HEK293 (cell line): ENCODE results near the gene RUNX1.

Source experiments
- CTCF ChIA-PET: fragments of 350-600 bp; formaldehyde crosslinking; extraction: SDS; loops from one replicate; lab custom pipeline; 2021; ENCODE audit warnings: antibody characterized with exemption; lab: Yijun Ruan, JAX
- POLR2A ChIA-PET: fragments of 300-600 bp; formaldehyde crosslinking; extraction: SDS; loops from one replicate; lab custom pipeline; 2020; ENCODE audit warnings: antibody characterized with exemption, inconsistent platforms; lab: Yijun Ruan, JAX
- H3K27ac ChIP-seq: fragments of 200-500 bp; sonication (Bioruptor generic); 2 replicates; pipeline ENCODE4 v1.5.1; 2014; ENCODE audit warnings: low read depth, low read length, control low read depth, inconsistent platforms; ENCODE audit errors: extremely low read depth
- H3K36me3 ChIP-seq, 2 experiments: fragments of 200-500 bp in 1 of 2; sonication (Bioruptor generic) in 1 of 2; 1 replicate in 1 of 2; 2 replicates in 1 of 2; pipeline ENCODE4 v1.5.1; 2014 to 2017; ENCODE audit warnings: inconsistent platforms in 2 of 2, low read length in 2 of 2; ENCODE audit not compliant: control insufficient read depth in 2 of 2, insufficient read depth in 1 of 2
- H3K4me1 ChIP-seq: fragments of 200-500 bp; sonication (Bioruptor generic); 2 replicates; pipeline ENCODE4 v1.5.1; 2014; ENCODE audit warnings: mild to moderate bottlenecking, low read length, inconsistent platforms; ENCODE audit not compliant: control insufficient read depth, insufficient read depth
- H3K4me3 ChIP-seq: 2 replicates; pipeline ENCODE4 v1.5.1; 2011; ENCODE audit warnings: low read depth, mild to moderate bottlenecking, control low read depth, low read length, moderate library complexity
- H3K9me3 ChIP-seq: fragments of 200-500 bp; sonication (Bioruptor generic); 2 replicates; pipeline ENCODE4 v1.5.1; 2014; ENCODE audit warnings: low read depth, low read length, inconsistent platforms; ENCODE audit not compliant: control insufficient read depth, insufficient read depth
- GLIS2 ChIP-seq: fragments of 450-650 bp; formaldehyde crosslinking; IDR thresholded peaks from 2 replicates; pipeline ENCODE4 v1.5.1; 2016; ENCODE audit warnings: missing biosample characterization, missing genetic modification characterization
- HOXC10 ChIP-seq: sonication (generic); formaldehyde crosslinking; IDR thresholded peaks from 2 replicates; pipeline ENCODE4 v1.8.1; 2023; ENCODE audit warnings: mild to moderate bottlenecking, missing genetic modification reagents
- KLF1 ChIP-seq: fragments of 450-650 bp; formaldehyde crosslinking; IDR thresholded peaks from 2 replicates; pipeline ENCODE4 v1.5.1; 2016; ENCODE audit warnings: missing biosample characterization, missing genetic modification characterization
- REPIN1 ChIP-seq: fragments of 450-650 bp; formaldehyde crosslinking; IDR thresholded peaks from 2 replicates; pipeline ENCODE4 v1.5.1; 2017; ENCODE audit warnings: missing biosample characterization, missing genetic modification characterization, low read depth
- SCRT1 ChIP-seq: fragments of 450-650 bp; formaldehyde crosslinking; IDR thresholded peaks from 2 replicates; pipeline ENCODE4 v1.5.1; 2016; ENCODE audit warnings: missing biosample characterization, missing genetic modification characterization, borderline replicate concordance
- SCRT2 ChIP-seq: fragments of 450-650 bp; formaldehyde crosslinking; IDR thresholded peaks from 2 replicates; pipeline ENCODE4 v1.5.1; 2016; ENCODE audit warnings: missing biosample characterization, missing genetic modification characterization
- SP2 ChIP-seq: fragments of 450-650 bp; formaldehyde crosslinking; IDR thresholded peaks from 2 replicates; pipeline ENCODE4 v1.5.1; 2016; ENCODE audit warnings: missing biosample characterization, missing genetic modification characterization
- ZBTB6 ChIP-seq: fragments of 450-650 bp; formaldehyde crosslinking; IDR thresholded peaks from 2 replicates; pipeline ENCODE4 v1.5.1; 2017; ENCODE audit warnings: missing biosample characterization, missing genetic modification characterization
- ZBTB7A ChIP-seq: fragments of 450-650 bp; formaldehyde crosslinking; IDR thresholded peaks from 2 replicates; pipeline ENCODE4 v1.5.1; 2016; ENCODE audit warnings: low read depth, missing biosample characterization, missing genetic modification characterization
- ZNF138 ChIP-seq: fragments of 450-650 bp; formaldehyde crosslinking; IDR thresholded peaks from 2 replicates; pipeline ENCODE4 v1.5.1; 2016; ENCODE audit warnings: missing biosample characterization, missing genetic modification characterization, borderline replicate concordance
- ZNF169 ChIP-seq: fragments of 450-650 bp; formaldehyde crosslinking; IDR thresholded peaks from 2 replicates; pipeline ENCODE4 v1.5.1; 2016; ENCODE audit warnings: missing biosample characterization, missing genetic modification characterization
- ZNF23 ChIP-seq: fragments of 450-650 bp; formaldehyde crosslinking; IDR thresholded peaks from 2 replicates; pipeline ENCODE4 v1.5.1; 2016; ENCODE audit warnings: missing biosample characterization, missing genetic modification characterization, borderline replicate concordance
- ZNF280D ChIP-seq: fragments of 450-650 bp; formaldehyde crosslinking; IDR thresholded peaks from 2 replicates; pipeline ENCODE4 v1.5.1; 2016; ENCODE audit warnings: missing biosample characterization, missing genetic modification characterization
- ZNF600 ChIP-seq: fragments of 450-650 bp; formaldehyde crosslinking; IDR thresholded peaks from 2 replicates; pipeline ENCODE4 v1.5.1; 2016; ENCODE audit warnings: missing biosample characterization, missing genetic modification characterization
- ZNF610 ChIP-seq: fragments of 450-650 bp; formaldehyde crosslinking; IDR thresholded peaks from 2 replicates; pipeline ENCODE4 v1.5.1; 2016; ENCODE audit warnings: missing biosample characterization, missing genetic modification characterization, borderline replicate concordance
- ZNF621 ChIP-seq: fragments of 450-650 bp; formaldehyde crosslinking; IDR thresholded peaks from 2 replicates; pipeline ENCODE4 v1.5.1; 2017; ENCODE audit warnings: missing biosample characterization, missing genetic modification characterization
- ZNF670 ChIP-seq: fragments of 450-650 bp; formaldehyde crosslinking; IDR thresholded peaks from 2 replicates; pipeline ENCODE4 v1.5.1; 2016; ENCODE audit warnings: missing biosample characterization, missing genetic modification characterization, low read depth
- ZNF76 ChIP-seq: fragments of 450-650 bp; formaldehyde crosslinking; IDR thresholded peaks from 2 replicates; pipeline ENCODE4; 2016; ENCODE audit warnings: low read depth, missing biosample characterization, missing genetic modification characterization, borderline replicate concordance
- ZNF777 ChIP-seq: fragments of 450-650 bp; formaldehyde crosslinking; IDR thresholded peaks from 2 replicates; pipeline ENCODE4 v1.5.1; 2017; ENCODE audit warnings: missing biosample characterization, missing genetic modification characterization, borderline replicate concordance
- ZNF791 ChIP-seq: fragments of 450-650 bp; formaldehyde crosslinking; IDR thresholded peaks from 2 replicates; pipeline ENCODE4 v1.5.1; 2016; ENCODE audit warnings: missing biosample characterization, missing genetic modification characterization
- TF ChIP-seq, protein P1 (sequence below): fragments of 450-650 bp; formaldehyde crosslinking; IDR thresholded peaks from 2 replicates; pipeline ENCODE4 v1.5.1; 2017; ENCODE audit warnings: missing biosample characterization, missing genetic modification characterization
- TF ChIP-seq, protein P2 (sequence below): fragments of 450-650 bp; formaldehyde crosslinking; IDR thresholded peaks from 2 replicates; pipeline ENCODE4 v1.5.1; 2016; ENCODE audit warnings: missing biosample characterization, missing genetic modification characterization

The RUNX1 gene

GRCh38 chr21:34887725-34888568 lies 161.2 kb downstream of the RUNX1 start (continued):
- TF ChIP-seq REPIN1, result peak; percentile 89; the same call in 1 of the 2 replicates
- TF ChIP-seq ZNF169 (tag by site-specific recombination), result no peak
- TF ChIP-seq SCRT2 (tag by site-specific recombination), result peak; percentile 82
- no peak for TF ChIP-seq ZNF138 (tag by site-specific recombination)
- TF ChIP-seq SCRT1, result no peak; the same call in 1 of the 2 replicates
- peak; percentile 13; the same call in 1 of the 2 replicates for TF ChIP-seq SP2 (tag by site-specific recombination)
- no peak for TF ChIP-seq ZNF670
- TF ChIP-seq ZBTB7A (tag by site-specific recombination), result peak; percentile 67
- no peak for TF ChIP-seq ZNF791 (tag by site-specific recombination)
- peak; percentile 34; the same call in 1 of the 2 replicates for TF ChIP-seq GLIS2 (tag by site-specific recombination)
- no peak for TF ChIP-seq ZNF621
- TF ChIP-seq ZBTB6 (tag by site-specific recombination), result no peak

DNA sequence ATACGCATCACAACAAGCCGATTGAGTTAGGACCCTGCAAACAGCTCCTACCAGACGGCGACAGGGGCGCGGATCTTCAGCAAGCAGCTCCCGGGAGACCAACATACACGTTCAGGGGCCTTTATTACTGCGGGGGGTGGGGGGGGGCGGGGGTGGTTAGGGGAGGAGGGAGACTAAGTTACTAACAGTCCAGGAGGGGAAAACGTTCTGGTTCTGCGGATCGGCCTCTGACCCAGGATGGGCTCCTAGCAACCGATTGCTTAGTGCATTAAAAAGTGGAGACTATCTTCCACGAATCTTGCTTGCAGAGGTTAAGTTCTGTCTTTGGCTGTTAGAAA lies 162.0 kb downstream of the RUNX1 start:
- CTCF ChIA-PET, result interaction anchor here (0.5 to 5.2 kb wide), 4 partner anchors 32 to 270 kb away, joined by 3 to 40 read pairs (median 3); no protein-coding TSS in a partner anchor
- H3K4me1 ChIP-seq, result peaks cover 19% of the 10 kb centered on the region; the same call in 1 of the 2 replicates
- no peaks in the 10 kb centered on the region for H3K36me3 ChIP-seq
- peak overlapping the region; percentile 94 for H3K4me3 ChIP-seq
- POLR2A ChIA-PET, result interaction anchor here (0.6 to 4.5 kb wide), 21 partner anchors 9 to 1182 kb away, joined by 3 to 56 read pairs (median 5); no protein-coding TSS in a partner anchor
- H3K27ac ChIP-seq, result peak overlapping the region; percentile 70; the same call in 1 of the 2 replicates
- no peaks in the 10 kb centered on the region for H3K9me3 ChIP-seq
- 0 out of 2 replicates have a peak, but pooled peaks have one; percentile 4 for TF ChIP-seq ZNF600 (tag by site-specific recombination)
- TF ChIP-seq HOXC10, result no peak

DNA sequence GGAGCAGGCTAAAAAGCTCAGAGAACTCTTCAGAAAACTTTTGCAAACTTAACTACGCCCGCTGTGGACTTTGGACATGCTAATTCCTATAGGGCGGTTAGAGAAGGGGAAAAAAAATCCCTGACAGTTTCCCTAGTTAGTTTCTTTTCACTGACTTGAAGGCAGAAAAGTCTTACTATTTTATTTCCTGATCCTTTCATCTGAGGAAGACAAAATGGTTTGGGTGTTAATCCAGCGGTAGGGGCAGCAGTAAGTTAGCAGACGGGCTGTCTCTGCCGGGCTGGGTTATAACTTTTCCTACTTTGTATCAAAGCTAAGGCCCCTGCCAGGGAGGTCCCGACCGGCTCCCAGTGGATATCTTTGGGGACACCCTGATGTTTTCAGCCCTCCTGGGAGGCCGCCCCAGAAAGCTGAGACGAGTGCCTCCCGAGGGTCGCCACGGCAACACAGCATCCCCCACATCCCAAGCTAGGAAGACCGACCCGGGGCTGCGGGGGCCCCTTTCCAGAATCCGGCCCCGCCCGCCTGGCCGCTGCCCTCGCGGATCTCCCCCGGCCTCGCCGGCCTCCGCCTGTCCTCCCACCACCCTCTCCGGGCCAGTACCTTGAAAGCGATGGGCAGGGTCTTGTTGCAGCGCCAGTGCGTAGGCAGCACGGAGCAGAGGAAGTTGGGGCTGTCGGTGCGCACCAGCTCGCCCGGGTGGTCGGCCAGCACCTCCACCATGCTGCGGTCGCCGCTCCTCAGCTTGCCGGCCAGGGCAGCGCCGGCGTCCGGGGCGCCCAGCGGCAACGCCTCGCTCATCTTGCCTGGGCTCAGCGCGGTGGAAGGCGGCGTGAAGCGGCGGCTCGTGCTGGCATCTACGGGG lies 162.6 kb downstream of the RUNX1 start:
- H3K36me3 ChIP-seq, result no peaks in the 10 kb centered on the region
- CTCF ChIA-PET, result interaction anchor here (0.7 to 5.2 kb wide), 7 partner anchors 10 to 953 kb away, joined by 3 to 40 read pairs (median 3); no protein-coding TSS in a partner anchor
- POLR2A ChIA-PET, result interaction anchor here (0.6 to 4.5 kb wide), 17 partner anchors 9 to 893 kb away, joined by 3 to 56 read pairs (median 6); no protein-coding TSS in a partner anchor
- peak overlapping the region; percentile 70; the same call in 1 of the 2 replicates for H3K27ac ChIP-seq
- peak overlapping the region; percentile 94 for H3K4me3 ChIP-seq
- no peaks in the 10 kb centered on the region for H3K9me3 ChIP-seq
- H3K4me1 ChIP-seq, result peaks cover 19% of the 10 kb centered on the region; the same call in 1 of the 2 replicates
- TF ChIP-seq, protein P1, sequence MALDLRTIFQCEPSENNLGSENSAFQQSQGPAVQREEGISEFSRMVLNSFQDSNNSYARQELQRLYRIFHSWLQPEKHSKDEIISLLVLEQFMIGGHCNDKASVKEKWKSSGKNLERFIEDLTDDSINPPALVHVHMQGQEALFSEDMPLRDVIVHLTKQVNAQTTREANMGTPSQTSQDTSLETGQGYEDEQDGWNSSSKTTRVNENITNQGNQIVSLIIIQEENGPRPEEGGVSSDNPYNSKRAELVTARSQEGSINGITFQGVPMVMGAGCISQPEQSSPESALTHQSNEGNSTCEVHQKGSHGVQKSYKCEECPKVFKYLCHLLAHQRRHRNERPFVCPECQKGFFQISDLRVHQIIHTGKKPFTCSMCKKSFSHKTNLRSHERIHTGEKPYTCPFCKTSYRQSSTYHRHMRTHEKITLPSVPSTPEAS (tag by site-specific recombination), result no peak
- TF ChIP-seq ZNF610 (tag by site-specific recombination) (no peak), ZNF777 (tag by site-specific recombination) (no peak), KLF1 (0 out of 2 replicates have a peak, but pooled peaks have one; percentile 7), ZNF280D (tag by site-specific recombination) (no peak), ZNF23 (tag by site-specific recombination) (no peak), ZNF76 (no peak; the same call in none of the 2 replicates)
- TF ChIP-seq, protein P2, sequence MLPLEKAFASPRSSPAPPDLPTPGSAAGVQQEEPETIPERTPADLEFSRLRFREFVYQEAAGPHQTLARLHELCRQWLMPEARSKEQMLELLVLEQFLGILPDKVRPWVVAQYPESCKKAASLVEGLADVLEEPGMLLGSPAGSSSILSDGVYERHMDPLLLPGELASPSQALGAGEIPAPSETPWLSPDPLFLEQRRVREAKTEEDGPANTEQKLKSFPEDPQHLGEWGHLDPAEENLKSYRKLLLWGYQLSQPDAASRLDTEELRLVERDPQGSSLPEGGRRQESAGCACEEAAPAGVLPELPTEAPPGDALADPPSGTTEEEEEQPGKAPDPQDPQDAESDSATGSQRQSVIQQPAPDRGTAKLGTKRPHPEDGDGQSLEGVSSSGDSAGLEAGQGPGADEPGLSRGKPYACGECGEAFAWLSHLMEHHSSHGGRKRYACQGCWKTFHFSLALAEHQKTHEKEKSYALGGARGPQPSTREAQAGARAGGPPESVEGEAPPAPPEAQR (tag by site-specific recombination), result no peak
